ENCODE measurements around the gene RAB11FIP3. TPM values are rescaled to one million over a fixed set of nuclear protein-coding genes. Genes with fewer than 3 reads are reported as not detected.

RAB11FIP3 gene
- total and polyA plus RNA-seq, 2 of the 13 experiments (the other 11 are each of a cell fraction or from before 2014, with no cell fraction given), result 34.3 to 57.6 TPM

- peak overlapping the region; percentile 88 for H3K4me2 ChIP-seq (ENCODE audit: low read depth, low read length)
- peaks cover 38% of the 10 kb centered on the region for H3K4me1 ChIP-seq (ENCODE audit: insufficient read depth, low read length)
- no peak for FAIRE-seq
- no TSS peak for BruUV-seq (replicated peaks)
- H3K27me3 ChIP-seq (ENCODE audit: control insufficient read depth in 1 of 2, insufficient read depth in 2 of 2, low read length in 2 of 2), result no peaks in the 10 kb centered on the region
- intact Hi-C loops (cut with micrococcal nuclease; ENCODE audit: unreplicated experiment), result no loop called here
- H3K9ac ChIP-seq (ENCODE audit: insufficient read depth, low read depth, low read length), result peak overlapping the region; percentile 81
- CTCF ChIA-PET (ENCODE audit: low intra/inter-chr PET ratio, low total read pairs), result no interaction called here
- no peaks in the 10 kb centered on the region for H3K9me3 ChIP-seq (ENCODE audit: low read length)
- POLR2A ChIA-PET, result interaction anchor here (0.8 to 5.9 kb wide), 7 partner anchors 10 to 122 kb away, joined by 3 to 27 read pairs (median 5); partner anchors contain the start of genes AXIN1, DECR2 and MRPL28
- H3K79me2 ChIP-seq (ENCODE audit: insufficient read depth, low read length), result peaks cover 16% of the 10 kb centered on the region
- no peak overlapping the region for H2AFZ ChIP-seq (ENCODE audit: low read length)
- DNase-seq (ENCODE audit: low spot score), result no peak
- WGBS (ENCODE audit: low lambda C conversion rate), result 0% methylated on average over 3 of the region's 12 CpGs
- ATAC-seq, result peak; percentile 46
- H3K27ac ChIP-seq (ENCODE audit: extremely low read length, insufficient read depth, low read length), result peak overlapping the region; percentile 68
- peaks cover 7 to 9% of the 10 kb centered on the region in 2 experiments; a peak in 2 of 5 replicates for H3K36me3 ChIP-seq (replicated peaks in 1 of 2; ENCODE audit: control insufficient read depth in 1 of 2, insufficient read depth in 2 of 2, low read length in 2 of 2)
- in situ Hi-C loops (cut with HindIII; ENCODE audit: extremely low pct_ligation_motif_present, low pct_unique_long_range_greater_than_20kb), result no loop called here
- H3K4me3 ChIP-seq (replicated peaks in 1 of 3; ENCODE audit: insufficient read depth in 1 of 3, low read depth in 2 of 3, low read length in 3 of 3), result peak overlapping the region; percentile 85 to 94 (median 93)
- TF ChIP-seq PCBP1 (IDR thresholded peaks at IDR 0.05; ENCODE audit: borderline replicate concordance, low read depth, low read length), result 0 out of 2 replicates have a peak, but pooled peaks have one; percentile 59
- TF ChIP-seq MTA1 (CRISPR knock-in tag; IDR thresholded peaks at IDR 0.05; ENCODE audit: borderline replicate concordance), result 0 out of 2 replicates have a peak, but pooled peaks have one; percentile 18
- TF ChIP-seq MED8 (CRISPR knock-in tag; IDR thresholded peaks at IDR 0.05; ENCODE audit: insufficient replicate concordance), result no peak
- peak; percentile 0 for TF ChIP-seq HNRNPK (IDR thresholded peaks at IDR 0.05; ENCODE audit: low read depth, low read length, poor library complexity, severe bottlenecking)
- no peak for TF ChIP-seq ZNF430 (CRISPR knock-in tag; IDR thresholded peaks at IDR 0.05)
- TF ChIP-seq ZNF225 (CRISPR knock-in tag; IDR thresholded peaks at IDR 0.05), result 0 out of 2 replicates have a peak, but pooled peaks have one; percentile 15
- no peak for TF ChIP-seq AGO1 (IDR thresholded peaks at IDR 0.05; ENCODE audit: low read depth, low read length, poor library complexity, severe bottlenecking)
- no peak for TF ChIP-seq ZNF543 (CRISPR knock-in tag; IDR thresholded peaks at IDR 0.05)
- peak; percentile 10; the same call in 1 of the 2 replicates for TF ChIP-seq ZNF580 (CRISPR knock-in tag; IDR thresholded peaks at IDR 0.05; ENCODE audit: borderline replicate concordance, low read depth)
- TF ChIP-seq ZNF431 (CRISPR knock-in tag; IDR thresholded peaks at IDR 0.05; ENCODE audit: borderline replicate concordance, low read depth), result no peak
- H4K20me1 ChIP-seq (ENCODE audit: insufficient read depth, low read length), result no peaks in the 10 kb centered on the region
Observed at GRCh38 chr16:380762-381011, 44.8 kb upstream of the RAB11FIP3 start.
